Ascending aorta (tissue), 2 donors: ENCODE results near the gene CAVIN3. TPM values are rescaled to one million over a fixed set of nuclear protein-coding genes. Genes with fewer than 3 reads are reported as not detected.

ENCODE experiments used
- DNase-seq, 2 donors: peaks; one replicate each; pipeline ENCODE4 v3.0.0-alpha.2; 2019; ENCODE audit warnings: low spot score in 2 of 2
- H3K27ac ChIP-seq, 2 donors: fragments of 200-600 bp; sonication (generic); one replicate each; pipeline ENCODE4 v1.5.1; 2016 to 2017; ENCODE audit warnings: mild to moderate bottlenecking in 1 of 2
- H3K27me3 ChIP-seq: fragments of 200-600 bp; sonication (generic); one replicate; pipeline ENCODE4 v1.5.1; 2017
- H3K36me3 ChIP-seq, 2 donors: fragments of 200-600 bp; sonication (generic); one replicate each; pipeline ENCODE4 v1.5.1; 2016
- H3K4me1 ChIP-seq, 2 donors: fragments of 200-600 bp; sonication (generic); one replicate each; pipeline ENCODE4 v1.5.1; 2016 to 2017; ENCODE audit warnings: mild to moderate bottlenecking in 1 of 2
- H3K4me3 ChIP-seq, 2 donors: fragments of 200-600 bp; sonication (generic); one replicate each; pipeline ENCODE4 v1.5.1; 2016 to 2017; ENCODE audit warnings: mild to moderate bottlenecking in 1 of 2
- H3K9me3 ChIP-seq, 2 donors: fragments of 200-600 bp; sonication (generic); one replicate each; pipeline ENCODE4 v1.5.1; 2016
- CTCF ChIP-seq, 3 experiments: fragments of 200-600 bp in 2 of 3; fragments of 450-650 bp in 1 of 3; sonication (generic) in 2 of 3; IDR thresholded peaks; one replicate each; pipeline ENCODE4 v1.5.1; 2016 to 2019; ENCODE audit warnings: antibody characterized with exemption in 3 of 3, mild to moderate bottlenecking in 1 of 3, moderate library complexity in 1 of 3
- intact Hi-C: fragments of 100-400 bp; cut with DNase I; formaldehyde crosslinking; loops from one replicate; pipeline ENCODE4 v1.15.1; 2023
- total RNA-seq: library from RNA; depleted of rRNA; stranded (reverse); fragments of >200 nt; gene quantifications from one replicate; pipeline ENCODE4 v1.1.0, GENCODE V29; 2016

Gene CAVIN3
- total RNA-seq, 1 donor from 2014 or later: 596 TPM

- Histone ChIP-seq H3K27me3 (no peaks in the 10 kb centered on the region), H3K27ac (peak overlapping the region; percentile 98 to 99), H3K4me3 (peak overlapping the region in 1 of 2 donors; percentile 79), H3K9me3 (no peaks in the 10 kb centered on the region), H3K36me3 (peaks cover 0 to 2% of the 10 kb centered on the region in 2 donors), H3K4me1 (peaks cover 12 to 32% of the 10 kb centered on the region in 2 donors)
- intact Hi-C loops: loop anchor here (1.0 to 5.0 kb wide), 2 partner anchors 67 to 294 kb away; partner anchors contain the start of gene TAF10
- no peak for DNase-seq
- TF ChIP-seq CTCF (IDR thresholded peaks at IDR 0.05): no peak
Observed at GRCh38 chr11:6318204-6318603, 2.1 kb downstream of the CAVIN3 start.

- Histone ChIP-seq H3K36me3 (peaks cover 0 to 2% of the 10 kb centered on the region in 2 donors), H3K27ac (peak overlapping the region; percentile 98 to 99), H3K4me1 (peaks cover 12 to 23% of the 10 kb centered on the region in 2 donors), H3K9me3 (no peaks in the 10 kb centered on the region), H3K4me3 (peak overlapping the region; percentile 26 to 28), H3K27me3 (no peaks in the 10 kb centered on the region)
- intact Hi-C loops: loop anchor here (2.0 to 5.0 kb wide), 2 partner anchors 17 to 296 kb away; partner anchors contain the start of gene TAF10
- TF ChIP-seq CTCF (IDR thresholded peaks at IDR 0.05): peak; percentile 73 to 89 (median 85)
- peak in 1 of 2 donors; percentile 75 for DNase-seq
Observed at GRCh38 chr11:6315811-6316425, 4.4 kb downstream of the CAVIN3 start.

DNA sequence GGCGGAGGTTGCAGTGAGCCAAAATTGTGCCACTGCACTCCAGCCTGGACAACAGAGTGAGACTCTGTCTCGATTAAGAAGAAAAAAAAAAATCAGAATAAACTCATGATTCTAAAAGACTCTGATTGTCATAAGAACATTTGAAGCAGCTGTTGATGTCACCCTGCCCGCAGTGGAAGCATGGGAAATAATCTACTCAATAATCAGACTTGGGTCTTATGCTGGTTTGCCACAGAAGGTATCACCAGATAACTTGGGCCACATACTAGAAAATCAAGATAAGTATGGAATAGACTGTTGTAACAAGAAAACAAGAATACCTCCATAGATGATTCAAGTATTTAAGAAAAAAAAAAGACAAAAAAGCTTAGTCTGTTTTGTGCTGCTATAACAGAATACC lies 8.2 kb downstream of the CAVIN3 start:
- peaks cover 0 to 8% of the 10 kb centered on the region in 2 donors for H3K4me1 ChIP-seq
- no peak overlapping the region for H3K4me3 ChIP-seq
- H3K27ac ChIP-seq: no peak overlapping the region
- no peak for DNase-seq
- no peaks in the 10 kb centered on the region for H3K27me3 ChIP-seq
- intact Hi-C loops: no loop called here
- no peaks in the 10 kb centered on the region for H3K36me3 ChIP-seq
- no peak for TF ChIP-seq CTCF (IDR thresholded peaks at IDR 0.05)
- H3K9me3 ChIP-seq: no peaks in the 10 kb centered on the region

- intact Hi-C loops: no loop called here
- DNase-seq: no peak
- Histone ChIP-seq H3K4me3 (no peak overlapping the region), H3K27ac (no peak overlapping the region), H3K36me3 (no peaks in the 10 kb centered on the region), H3K27me3 (no peaks in the 10 kb centered on the region), H3K4me1 (no peaks in the 10 kb centered on the region), H3K9me3 (no peaks in the 10 kb centered on the region)
- TF ChIP-seq CTCF (IDR thresholded peaks at IDR 0.05): no peak
Observed at GRCh38 chr11:6307876-6308275, 12.4 kb downstream of the CAVIN3 start.

DNA sequence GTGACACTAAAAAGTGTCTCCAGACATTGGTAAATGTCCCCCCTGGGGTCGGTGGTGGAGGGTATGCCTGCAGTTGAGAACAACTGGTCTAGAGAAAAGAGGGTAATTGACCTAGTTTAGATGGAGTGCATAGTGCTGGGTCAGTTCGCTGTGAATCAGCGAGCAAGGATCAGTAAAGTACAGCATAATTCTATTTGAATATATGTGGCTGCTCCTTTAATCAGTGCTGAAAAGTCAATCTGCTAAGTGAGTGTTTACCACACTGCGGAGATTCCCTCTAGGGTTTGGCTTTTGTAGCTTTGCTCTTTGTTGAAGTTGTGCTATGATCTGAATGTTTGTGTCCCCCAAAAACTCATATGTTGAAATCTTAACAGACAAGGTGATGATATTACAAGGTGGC lies 15.0 kb downstream of the CAVIN3 start:
- no peaks in the 10 kb centered on the region for H3K9me3 ChIP-seq
- H3K4me3 ChIP-seq: no peak overlapping the region
- DNase-seq: no peak
- H3K27ac ChIP-seq: no peak overlapping the region
- no peaks in the 10 kb centered on the region for H3K36me3 ChIP-seq
- no peak for TF ChIP-seq CTCF (IDR thresholded peaks at IDR 0.05)
- no peaks in the 10 kb centered on the region for H3K27me3 ChIP-seq
- intact Hi-C loops: no loop called here
- H3K4me1 ChIP-seq: no peaks in the 10 kb centered on the region
